Endometrial microvascular endothelial cells (primary cell): ENCODE measurements around the gene PPP4C. TPM values are rescaled to one million over a fixed set of nuclear protein-coding genes. Genes with fewer than 3 reads are reported as not detected.
"Not testable (repeated sequence)": the region's sequence is repeated elsewhere in the genome, so short reads cannot be mapped to it uniquely, and the experiment has no call there.

Source experiments
- in situ Hi-C: cut with HindIII; loops from 2 replicates; pipeline ENCODE4 v1.10.0; 2017; ENCODE audit warnings: low sequenced_read_pairs, low pct_unique_long_range_greater_than_20kb; ENCODE audit errors: inconsistent ontology term
- total RNA-seq: library from RNA; depleted of rRNA; stranded (reverse); fragments of >200 nt; gene quantifications from one replicate; pipeline ENCODE4 v1.2.3, GENCODE V29; 2015; ENCODE audit errors: inconsistent ontology term

The PPP4C gene
- total RNA-seq, 1 donor from 2014 or later, result 135 TPM

- in situ Hi-C loops, result no loop called here
These were observed 15.9 kb downstream of the PPP4C start, which contains the start of gene TBX6 for GRCh38 chr16:30091474-30092372. Gene TBX6 (minus strand): TSS chr16:30091924. CDS start chr16:30091193, 731 bp downstream.

GRCh38 chr16:30092373-30093010 is 16.7 kb downstream of the PPP4C start:
- in situ Hi-C loops, result no loop called here

- in situ Hi-C loops, result no loop called here
These were observed 18.9 kb downstream of the PPP4C start for GRCh38 chr16:30094541-30095165.

GRCh38 chr16:30095166-30096078 is 19.6 kb downstream of the PPP4C start:
- in situ Hi-C loops, result no loop called here

GRCh38 chr16:30096105-30096861 is 20.5 kb downstream of the PPP4C start, which contains the start of gene YPEL3:
Gene YPEL3 (minus strand): TSS chr16:30096213. CDS start chr16:30095482, 731 bp downstream.
- in situ Hi-C loops, result no loop called here

- in situ Hi-C loops, result no loop called here
These were observed 21.2 kb downstream of the PPP4C start for GRCh38 chr16:30096862-30097563.

- in situ Hi-C loops, result no loop called here
These were observed 28.3 kb downstream of the PPP4C start for GRCh38 chr16:30104090-30104489.

- in situ Hi-C loops, result no loop called here
These were observed 28.7 kb downstream of the PPP4C start for GRCh38 chr16:30104492-30104891.

- in situ Hi-C loops, result no loop called here
These were observed 32.5 kb downstream of the PPP4C start for GRCh38 chr16:30108059-30108850.

- in situ Hi-C loops, result no loop called here
These were observed 34.9 kb downstream of the PPP4C start for GRCh38 chr16:30110661-30111060.

- in situ Hi-C loops, result no loop called here
These were observed 36.6 kb downstream of the PPP4C start for GRCh38 chr16:30112197-30113030.

- in situ Hi-C loops, result no loop called here
These were observed 37.4 kb downstream of the PPP4C start, which contains the start of gene GDPD3 for GRCh38 chr16:30113031-30113710. Gene GDPD3 (minus strand): TSS chr16:30113537. CDS start chr16:30113478, 59 bp downstream.

GRCh38 chr16:30113711-30114333 is 38.0 kb downstream of the PPP4C start:
- in situ Hi-C loops, result no loop called here

- in situ Hi-C loops, result no loop called here
These were observed 38.6 kb downstream of the PPP4C start for GRCh38 chr16:30114411-30114810.

GRCh38 chr16:30114833-30115232 is 39.0 kb downstream of the PPP4C start:
- in situ Hi-C loops, result not testable (repeated sequence)
